BE2C (cell line): Measurements from ENCODE around the gene IQSEC1.

ENCODE experiments used
- DNase-seq: peaks from one replicate; pipeline ENCODE4 v3.0.0-alpha.2; 2020
- H3K27me3 ChIP-seq: fragments of 250-450 bp; sonication (Bioruptor Pico); 2 replicates; pipeline ENCODE4 v1.5.1; 2020; ENCODE audit warnings: mild to moderate bottlenecking
- H3K36me3 ChIP-seq: fragments of 250-450 bp; sonication (Bioruptor Pico); 2 replicates; pipeline ENCODE4 v1.5.1; 2020; ENCODE audit warnings: mild to moderate bottlenecking
- H3K4me1 ChIP-seq: fragments of 250-450 bp; sonication (Bioruptor Pico); 2 replicates; pipeline ENCODE4 v1.5.1; 2020
- H3K4me3 ChIP-seq: 2 replicates; pipeline ENCODE4 v1.5.1; 2011; ENCODE audit warnings: low read depth, low read length
- H3K9me3 ChIP-seq: fragments of 250-450 bp; sonication (Bioruptor Pico); 2 replicates; pipeline ENCODE4 v1.5.1; 2020
- CTCF ChIP-seq: IDR thresholded peaks from 2 replicates; pipeline ENCODE4 v1.5.1; 2012; ENCODE audit warnings: mild to moderate bottlenecking, low read depth, low read length

IQSEC1 gene

GRCh38 chr3:13019243-13020095 lies 53.8 kb downstream of the IQSEC1 start:
- Histone ChIP-seq H3K36me3 (0 out of 2 replicates have a peak, but pooled peaks cover 2% of the 10 kb centered on the region), H3K4me3 (no peak overlapping the region), H3K27me3 (no peaks in the 10 kb centered on the region), H3K9me3 (no peaks in the 10 kb centered on the region), H3K4me1 (peaks cover 50% of the 10 kb centered on the region)
- TF ChIP-seq CTCF = no peak
- DNase-seq = no peak

GRCh38 chr3:13018561-13019242 lies 54.5 kb downstream of the IQSEC1 start:
- TF ChIP-seq CTCF = no peak
- peaks cover 45% of the 10 kb centered on the region for H3K4me1 ChIP-seq
- H3K36me3 ChIP-seq = 0 out of 2 replicates have a peak, but pooled peaks cover 2% of the 10 kb centered on the region
- no peaks in the 10 kb centered on the region for H3K27me3 ChIP-seq
- no peak overlapping the region for H3K4me3 ChIP-seq
- no peaks in the 10 kb centered on the region for H3K9me3 ChIP-seq
- DNase-seq = no peak

GRCh38 chr3:13018043-13018451 lies 55.2 kb downstream of the IQSEC1 start:
- Histone ChIP-seq H3K36me3 (0 out of 2 replicates have a peak, but pooled peaks cover 2% of the 10 kb centered on the region), H3K9me3 (no peaks in the 10 kb centered on the region), H3K4me3 (no peak overlapping the region), H3K27me3 (no peaks in the 10 kb centered on the region), H3K4me1 (peaks cover 41% of the 10 kb centered on the region)
- DNase-seq = no peak
- no peak for TF ChIP-seq CTCF

GRCh38 chr3:13017361-13018042 lies 55.7 kb downstream of the IQSEC1 start:
- TF ChIP-seq CTCF = no peak
- DNase-seq = no peak
- H3K27me3 ChIP-seq = no peaks in the 10 kb centered on the region
- no peaks in the 10 kb centered on the region for H3K9me3 ChIP-seq
- peaks cover 36% of the 10 kb centered on the region for H3K4me1 ChIP-seq
- H3K4me3 ChIP-seq = no peak overlapping the region
- H3K36me3 ChIP-seq = 0 out of 2 replicates have a peak, but pooled peaks cover 2% of the 10 kb centered on the region

- H3K9me3 ChIP-seq = no peaks in the 10 kb centered on the region
- no peaks in the 10 kb centered on the region for H3K27me3 ChIP-seq
- DNase-seq = no peak
- peaks cover 36% of the 10 kb centered on the region for H3K4me1 ChIP-seq
- no peak for TF ChIP-seq CTCF
- H3K4me3 ChIP-seq = peak overlapping the region; percentile 19
- H3K36me3 ChIP-seq = 0 out of 2 replicates have a peak, but pooled peaks cover 2% of the 10 kb centered on the region
Measured at GRCh38 chr3:13016721-13017255, 56.4 kb downstream of the IQSEC1 start.
